HG03196 (cell line): ENCODE data around the gene PRPF38A.
"Not testable (repeated sequence)": the region's sequence is repeated elsewhere in the genome, so short reads cannot be mapped to it uniquely, and the experiment has no call there.

Source experiments
- ATAC-seq: cut with Tn5 transposase; IDR thresholded peaks from one replicate; pipeline ENCODE4 v1.9.1; 2021; ENCODE audit not compliant: unreplicated experiment

Gene PRPF38A

GRCh38 chr1:52404116-52404974 lies at the start of gene PRPF38A, which contains the start of gene ORC1:
TSS of gene PRPF38A (plus strand) at chr1:52404602. CDS start at chr1:52404750, 148 bp downstream.
TSS of gene ORC1 (minus strand) at chr1:52404423. CDS start at chr1:52402223, 2,200 bp downstream.
- peak; percentile 96 for ATAC-seq

GRCh38 chr1:52355436-52355835 lies 49.0 kb upstream of the PRPF38A start:
- no peak for ATAC-seq

- no peak for ATAC-seq
These were observed 48.4 kb upstream of the PRPF38A start for GRCh38 chr1:52355847-52356505.

- ATAC-seq = no peak
These were observed 47.5 kb upstream of the PRPF38A start for GRCh38 chr1:52356818-52357355.

- no peak for ATAC-seq
These were observed 47.0 kb upstream of the PRPF38A start for GRCh38 chr1:52357397-52357796.

- ATAC-seq = no peak
These were observed 45.4 kb upstream of the PRPF38A start for GRCh38 chr1:52358851-52359497.

GRCh38 chr1:52359676-52360594 lies 44.5 kb upstream of the PRPF38A start:
- ATAC-seq = no peak

- ATAC-seq = no peak
These were observed 43.8 kb upstream of the PRPF38A start for GRCh38 chr1:52360595-52360968.

- no peak for ATAC-seq
These were observed 40.1 kb upstream of the PRPF38A start for GRCh38 chr1:52364235-52364839.

GRCh38 chr1:52365071-52365745 lies 39.2 kb upstream of the PRPF38A start:
- no peak for ATAC-seq

GRCh38 chr1:52365746-52366516 lies 38.5 kb upstream of the PRPF38A start, which contains the start of gene CC2D1B:
TSS of gene CC2D1B (minus strand) at chr1:52366205. CDS start at chr1:52364620, 1,585 bp downstream.
- ATAC-seq = peak; percentile 87

GRCh38 chr1:52366517-52366827 lies 37.9 kb upstream of the PRPF38A start:
- ATAC-seq = no peak

- ATAC-seq = no peak
These were observed 37.1 kb upstream of the PRPF38A start for GRCh38 chr1:52367272-52367671.

GRCh38 chr1:52368383-52369172 lies 35.8 kb upstream of the PRPF38A start:
- ATAC-seq = no peak

- ATAC-seq = not testable (repeated sequence)
These were observed 34.6 kb upstream of the PRPF38A start for GRCh38 chr1:52369851-52370250.

GRCh38 chr1:52385376-52385775 lies 19.0 kb upstream of the PRPF38A start:
- no peak for ATAC-seq

- ATAC-seq = no peak
These were observed 17.9 kb upstream of the PRPF38A start for GRCh38 chr1:52386458-52386857.

- no peak for ATAC-seq
These were observed 11.2 kb upstream of the PRPF38A start for GRCh38 chr1:52393174-52393573.
